Right lobe of liver (tissue), 6 donors: ENCODE measurements around the gene GLYR1. TPM values are rescaled to one million over a fixed set of nuclear protein-coding genes. Genes with fewer than 3 reads are reported as not detected.
"Not testable (repeated sequence)": the region's sequence is repeated elsewhere in the genome, so short reads cannot be mapped to it uniquely, and the experiment has no call there.

Experiments used
- ATAC-seq, 4 donors: fragments of 200-7000 bp; cut with Tn5 transposase; one replicate each; pipeline ENCODE4 v1.9.1; 2020; ENCODE audit warnings: mild to moderate bottlenecking in 4 of 4, moderate library complexity in 4 of 4
- DNase-seq, 3 donors: peaks; one replicate each; pipeline ENCODE4 v3.0.0-alpha.2; 2020
- H3K27ac ChIP-seq, 3 donors: fragments of 200-600 bp; one replicate each; pipeline ENCODE4 v1.8.0; 2022
- H3K27me3 ChIP-seq, 2 donors: fragments of 200-600 bp; one replicate each; pipeline ENCODE4 v1.8.0; 2022
- H3K36me3 ChIP-seq, 4 donors: fragments of 200-600 bp; sonication (generic) in 1 of 4; one replicate each; pipeline versions ENCODE4 v1.5.1 to v1.8.0; 2017 to 2022; ENCODE audit warnings: control low read depth in 1 of 4
- H3K4me1 ChIP-seq, 4 donors: fragments of 200-600 bp; sonication (generic) in 1 of 4; one replicate each; pipeline versions ENCODE4 v1.5.1 to v1.8.0; 2017 to 2022; ENCODE audit warnings: control low read depth in 1 of 4
- H3K4me3 ChIP-seq, 3 donors: fragments of 200-600 bp; one replicate each; pipeline ENCODE4 v1.8.0; 2022
- H3K9me3 ChIP-seq, 4 donors: fragments of 200-600 bp; sonication (generic) in 1 of 4; one replicate each; pipeline versions ENCODE4 v1.5.1 to v1.8.0; 2017 to 2022; ENCODE audit warnings: control low read depth in 1 of 4
- CTCF ChIP-seq, 4 donors: fragments of 200-600 bp in 3 of 4; fragments of 450-650 bp in 1 of 4; IDR thresholded peaks; one replicate each; pipeline versions ENCODE4 v1.5.1 to v1.8.0; 2016 to 2022; ENCODE audit warnings: antibody characterized with exemption in 4 of 4, mild to moderate bottlenecking in 2 of 4
- POLR2A ChIP-seq: fragments of 450-650 bp; IDR thresholded peaks from one replicate; pipeline ENCODE4 v1.6.1; 2017; ENCODE audit warnings: antibody characterized with exemption, mild to moderate bottlenecking
- WGBS: methylation state at CpG from one replicate; pipeline ENCODE4 v1.1.6; 2018; ENCODE audit warnings: low coverage, low lambda C conversion rate; ENCODE audit not compliant: insufficient coverage; ENCODE audit errors: missing lambda C conversion rate; 5-methylcytosine and 5-hydroxymethylcytosine counted together
- intact Hi-C, 2 donors: fragments of 100-400 bp; cut with DNase I; formaldehyde crosslinking; loops; one replicate each; pipeline versions ENCODE4 v1.11.2 to v1.14.1; 2022
- long read RNA-seq: library from polyadenylated mRNA; unstranded; transcript quantifications from one replicate; pipeline ENCODE4 v2.0.0, GENCODE V29; 2019
- total RNA-seq, 6 experiments: library from RNA; depleted of rRNA in 2 of 6; stranded (reverse); fragments of >200 nt in 2 of 6; fragmentation: NEBNext Ultra II Directional in 3 of 6; extraction: Animal tissue kit (Norgen Biotek cat#: 25700) in 3 of 6; gene quantifications; one replicate each; pipeline versions ENCODE4 v1.1.0 to v1.2.4, GENCODE V29; 2016 to 2023
- donor health status: DM: no; HTN: yes; CAD: no.
- donor health status: DM: no; HTN: no; CAD: no.
- donor health status: DM: no; HTN: no; CAD: no.
- donor health status: DM: no; HTN: yes; CAD: no.
- donor health status: DM: no; HTN: yes; CAD: no.

Gene GLYR1
- total RNA-seq, result 10 to 100 TPM; 33.1 to 55.2 (median 51.2) TPM
- long read RNA-seq, partial matches to known transcripts, result 4 of 7 reads
- long read RNA-seq, other reads (novel, unspliced or antisense), result 3 of 7 reads

GRCh38 chr16:4846901-4847773 is at the start of gene GLYR1, which contains the start of gene UBN1:
TSS of gene GLYR1 (minus strand) at chr16:4847288. CDS start at chr16:4847265, 23 bp downstream.
TSS of gene UBN1 (plus strand) at chr16:4847481. CDS start at chr16:4852918, 5,437 bp downstream.
- no peaks in the 10 kb centered on the region for H3K9me3 ChIP-seq
- ATAC-seq (peak; percentile 93 to 95 (median 93)), DNase-seq (peak; percentile 99 to 100 (median 100))
- no CpG with 5 or more reads among the region's 126 CpGs for WGBS
- H3K27ac ChIP-seq, result peak within 1 kb of the TSS; percentile 87 to 96 (median 93)
- H3K4me3 ChIP-seq, result peak within 1 kb of the TSS; percentile 85 to 97 (median 89)
- peaks cover 0 to 30% (median 15%) of the 10 kb centered on the region in 4 donors for H3K36me3 ChIP-seq
- TF ChIP-seq POLR2A, result peak; percentile 88
- no peak for TF ChIP-seq CTCF (IDR thresholded peaks at IDR 0.05)
- intact Hi-C loops, result no loop called here
- peaks cover 0 to 39% (median 14%) of the 10 kb centered on the region in 4 donors for H3K4me1 ChIP-seq
- no peaks in the 10 kb centered on the region for H3K27me3 ChIP-seq

- H3K4me3 ChIP-seq, H3K27me3 ChIP-seq, H3K9me3 ChIP-seq, H3K27ac ChIP-seq, DNase-seq, ATAC-seq, intact Hi-C loops, H3K4me1 ChIP-seq: not testable (repeated sequence)
- peaks cover 0 to 36% (median 2%) of the 10 kb centered on the region in 4 donors for H3K36me3 ChIP-seq
- 78% methylated on average over 5 of the region's 9 CpGs for WGBS
Measured at GRCh38 chr16:4896761-4897160, 49.7 kb upstream of the GLYR1 start.

- intact Hi-C loops, result no loop called here
- Histone ChIP-seq H3K27ac (no peak overlapping the region), H3K4me3 (no peak overlapping the region), H3K27me3 (no peaks in the 10 kb centered on the region), H3K4me1 (no peaks in the 10 kb centered on the region), H3K36me3 (peaks cover 0 to 36% (median 2%) of the 10 kb centered on the region in 4 donors), H3K9me3 (no peaks in the 10 kb centered on the region)
- 95% methylated on average over 4 of the region's 13 CpGs for WGBS
- ATAC-seq, result no peak
- TF ChIP-seq POLR2A (no peak), CTCF (IDR thresholded peaks at IDR 0.05) (no peak)
- DNase-seq, result no peak
Measured at GRCh38 chr16:4895366-4895765, 48.3 kb upstream of the GLYR1 start.

GRCh38 chr16:4894276-4895150 is 47.4 kb upstream of the GLYR1 start:
- peak in 1 of 4 donors; percentile 15 for ATAC-seq
- no peaks in the 10 kb centered on the region for H3K27me3 ChIP-seq
- no peak overlapping the region for H3K27ac ChIP-seq
- no peak overlapping the region for H3K4me3 ChIP-seq
- WGBS, result 85% methylated on average over 7 of the region's 22 CpGs
- DNase-seq, result no peak
- H3K9me3 ChIP-seq, result no peaks in the 10 kb centered on the region
- no peaks in the 10 kb centered on the region for H3K4me1 ChIP-seq
- H3K36me3 ChIP-seq, result peaks cover 0 to 37% (median 2%) of the 10 kb centered on the region in 4 donors
- TF ChIP-seq CTCF (IDR thresholded peaks at IDR 0.05), result no peak
- TF ChIP-seq POLR2A, result no peak
- intact Hi-C loops, result no loop called here
